ENCODE measurements around the gene CFAP206. TPM values are rescaled to one million over a fixed set of nuclear protein-coding genes. Genes with fewer than 3 reads are reported as not detected.
A peak's percentile ranks its signal among the peaks of the same experiment; 100 is the strongest.

The CFAP206 gene
- total and polyA plus RNA-seq, 2 experiments from 2014 or later: not detected

- Histone ChIP-seq H3K4me3 (no peak overlapping the region), H3K27ac (no peak overlapping the region), H3K9ac (no peak overlapping the region), H3K27me3 (replicated peaks; ENCODE audit: insufficient read depth) (no peaks in the 10 kb centered on the region), H3K9me2 (ENCODE audit: insufficient read depth) (no peaks in the 10 kb centered on the region), H4K20me1 (ENCODE audit: insufficient read depth) (no peaks in the 10 kb centered on the region), H3K9me3 (ENCODE audit: low read depth) (no peaks in the 10 kb centered on the region), H3K4me2 (ENCODE audit: unreplicated experiment) (no peak overlapping the region), H2AFZ (no peak overlapping the region), H3F3A (ENCODE audit: insufficient read depth) (no peaks in the 10 kb centered on the region), H3K4me1 (ENCODE audit: insufficient read depth) (no peaks in the 10 kb centered on the region), H3K79me2 (ENCODE audit: insufficient read depth) (no peaks in the 10 kb centered on the region), H3K36me3 (ENCODE audit: low read depth) (no peaks in the 10 kb centered on the region)
- 83 to 89% methylated on average over 5 of the region's 5 CpGs for WGBS, 2 experiments (ENCODE audit: low coverage in 1 of 2, low lambda C conversion rate in 2 of 2, missing lambda C conversion rate in 2 of 2)
- no peak for DNase-seq
- TF ChIP-seq EZH2phosphoT487 (IDR thresholded peaks at IDR 0.05; ENCODE audit: insufficient read depth, low read depth) (no peak), EZH2 (IDR thresholded peaks at IDR 0.05; ENCODE audit: insufficient read depth, poor library complexity, severe bottlenecking) (no peak)
- in situ Hi-C loops (cut with MboI): no loop called here
These were observed 24.9 kb upstream of the CFAP206 start for GRCh38 chr6:87382861-87383260.

GRCh38 chr6:87384038-87384437 is 23.7 kb upstream of the CFAP206 start:
- Histone ChIP-seq H3K27ac (no peak overlapping the region), H3K4me3 (no peak overlapping the region), H3K9me3 (ENCODE audit: low read depth) (no peaks in the 10 kb centered on the region), H3F3A (ENCODE audit: insufficient read depth) (no peaks in the 10 kb centered on the region), H3K79me2 (ENCODE audit: insufficient read depth) (no peaks in the 10 kb centered on the region), H3K4me1 (ENCODE audit: insufficient read depth) (no peaks in the 10 kb centered on the region), H2AFZ (no peak overlapping the region), H3K27me3 (replicated peaks; ENCODE audit: insufficient read depth) (no peaks in the 10 kb centered on the region), H4K20me1 (ENCODE audit: insufficient read depth) (no peaks in the 10 kb centered on the region), H3K4me2 (ENCODE audit: unreplicated experiment) (no peak overlapping the region), H3K9ac (no peak overlapping the region), H3K36me3 (ENCODE audit: low read depth) (no peaks in the 10 kb centered on the region), H3K9me2 (ENCODE audit: insufficient read depth) (no peaks in the 10 kb centered on the region)
- WGBS, 2 experiments (ENCODE audit: low coverage in 1 of 2, low lambda C conversion rate in 2 of 2, missing lambda C conversion rate in 2 of 2): 64 to 73% methylated on average over 1 of the region's 1 CpG
- DNase-seq: no peak
- in situ Hi-C loops (cut with MboI): no loop called here
- TF ChIP-seq EZH2 (IDR thresholded peaks at IDR 0.05; ENCODE audit: insufficient read depth, poor library complexity, severe bottlenecking) (no peak), EZH2phosphoT487 (IDR thresholded peaks at IDR 0.05; ENCODE audit: insufficient read depth, low read depth) (no peak)

GRCh38 chr6:87384449-87384848 is 23.3 kb upstream of the CFAP206 start:
- Histone ChIP-seq H4K20me1 (ENCODE audit: insufficient read depth) (no peaks in the 10 kb centered on the region), H3K79me2 (ENCODE audit: insufficient read depth) (no peaks in the 10 kb centered on the region), H3K9ac (no peak overlapping the region), H3K9me2 (ENCODE audit: insufficient read depth) (no peaks in the 10 kb centered on the region), H3K4me3 (no peak overlapping the region), H3K9me3 (ENCODE audit: low read depth) (no peaks in the 10 kb centered on the region), H3K4me1 (ENCODE audit: insufficient read depth) (no peaks in the 10 kb centered on the region), H3K27ac (no peak overlapping the region), H2AFZ (no peak overlapping the region), H3K36me3 (ENCODE audit: low read depth) (no peaks in the 10 kb centered on the region), H3F3A (ENCODE audit: insufficient read depth) (no peaks in the 10 kb centered on the region), H3K4me2 (ENCODE audit: unreplicated experiment) (no peak overlapping the region), H3K27me3 (replicated peaks; ENCODE audit: insufficient read depth) (no peaks in the 10 kb centered on the region)
- no peak for DNase-seq
- TF ChIP-seq EZH2 (IDR thresholded peaks at IDR 0.05; ENCODE audit: insufficient read depth, poor library complexity, severe bottlenecking) (no peak), EZH2phosphoT487 (IDR thresholded peaks at IDR 0.05; ENCODE audit: insufficient read depth, low read depth) (no peak)
- 96% methylated on average over 3 of the region's 3 CpGs for WGBS, 2 experiments (ENCODE audit: low coverage in 1 of 2, low lambda C conversion rate in 2 of 2, missing lambda C conversion rate in 2 of 2)
- in situ Hi-C loops (cut with MboI): no loop called here

- no peak overlapping the region for H3K27ac ChIP-seq
- H4K20me1 ChIP-seq (ENCODE audit: insufficient read depth): no peaks in the 10 kb centered on the region
- H2AFZ ChIP-seq: no peak overlapping the region
- no peaks in the 10 kb centered on the region for H3K79me2 ChIP-seq (ENCODE audit: insufficient read depth)
- DNase-seq: peak; percentile 51
- H3K4me2 ChIP-seq (ENCODE audit: unreplicated experiment): no peak overlapping the region
- no peaks in the 10 kb centered on the region for H3K4me1 ChIP-seq (ENCODE audit: insufficient read depth)
- no peak overlapping the region for H3K9ac ChIP-seq
- no peaks in the 10 kb centered on the region for H3K36me3 ChIP-seq (ENCODE audit: low read depth)
- no peaks in the 10 kb centered on the region for H3K9me3 ChIP-seq (ENCODE audit: low read depth)
- no peak for TF ChIP-seq EZH2 (IDR thresholded peaks at IDR 0.05; ENCODE audit: insufficient read depth, poor library complexity, severe bottlenecking)
- no peak for TF ChIP-seq EZH2phosphoT487 (IDR thresholded peaks at IDR 0.05; ENCODE audit: insufficient read depth, low read depth)
- in situ Hi-C loops (cut with MboI): no loop called here
- no peaks in the 10 kb centered on the region for H3K9me2 ChIP-seq (ENCODE audit: insufficient read depth)
- no peak overlapping the region for H3K4me3 ChIP-seq
- no peaks in the 10 kb centered on the region for H3K27me3 ChIP-seq (replicated peaks; ENCODE audit: insufficient read depth)
- no peaks in the 10 kb centered on the region for H3F3A ChIP-seq (ENCODE audit: insufficient read depth)
- WGBS, 2 experiments (ENCODE audit: low coverage in 1 of 2, low lambda C conversion rate in 2 of 2, missing lambda C conversion rate in 2 of 2): 34 to 35% methylated on average over 3 of the region's 3 CpGs
These were observed 16.4 kb upstream of the CFAP206 start for GRCh38 chr6:87391334-87391733.

DNA sequence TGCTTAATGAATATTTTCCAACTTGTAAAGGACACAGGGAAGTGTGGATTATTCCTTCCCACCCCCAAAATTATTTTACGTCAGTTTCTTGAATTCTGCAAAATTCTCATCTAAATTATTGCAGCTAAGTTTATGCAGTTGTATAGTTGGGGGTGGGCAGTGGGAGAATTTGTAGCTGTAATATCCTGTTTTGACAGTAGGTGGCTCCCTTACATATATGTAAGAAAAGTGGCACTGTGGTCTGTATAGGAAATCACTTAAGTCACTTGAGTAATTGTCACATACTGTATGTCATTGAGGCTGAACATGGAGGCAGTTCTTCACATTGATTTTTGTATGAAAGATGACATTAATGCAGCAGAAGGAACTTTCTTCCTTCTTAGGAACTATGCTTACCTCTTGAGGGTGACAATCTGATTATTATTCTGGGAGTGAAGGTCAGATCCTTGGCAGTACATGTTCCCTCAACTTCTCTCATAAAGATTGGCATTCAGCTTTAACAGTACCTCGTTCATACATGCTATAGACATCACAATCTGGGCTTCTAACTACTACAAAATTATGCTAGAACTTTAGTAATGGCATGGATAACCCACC is 14.6 kb upstream of the CFAP206 start:
- in situ Hi-C loops (cut with MboI): no loop called here
- WGBS, 2 experiments (ENCODE audit: low coverage in 1 of 2, low lambda C conversion rate in 2 of 2, missing lambda C conversion rate in 2 of 2): 0 to 4% methylated on average over 2 of the region's 2 CpGs
- Histone ChIP-seq H4K20me1 (ENCODE audit: insufficient read depth) (no peaks in the 10 kb centered on the region), H3K4me2 (ENCODE audit: unreplicated experiment) (no peak overlapping the region), H3K9me2 (ENCODE audit: insufficient read depth) (no peaks in the 10 kb centered on the region), H3K27me3 (replicated peaks; ENCODE audit: insufficient read depth) (no peaks in the 10 kb centered on the region), H3F3A (ENCODE audit: insufficient read depth) (no peaks in the 10 kb centered on the region), H3K9ac (no peak overlapping the region), H2AFZ (no peak overlapping the region), H3K36me3 (ENCODE audit: low read depth) (no peaks in the 10 kb centered on the region), H3K9me3 (ENCODE audit: low read depth) (no peaks in the 10 kb centered on the region), H3K27ac (no peak overlapping the region), H3K79me2 (ENCODE audit: insufficient read depth) (no peaks in the 10 kb centered on the region), H3K4me1 (ENCODE audit: insufficient read depth) (no peaks in the 10 kb centered on the region), H3K4me3 (no peak overlapping the region)
- TF ChIP-seq EZH2phosphoT487 (IDR thresholded peaks at IDR 0.05; ENCODE audit: insufficient read depth, low read depth) (no peak), EZH2 (IDR thresholded peaks at IDR 0.05; ENCODE audit: insufficient read depth, poor library complexity, severe bottlenecking) (no peak)
- peak; percentile 74 for DNase-seq

Data from GM23248 (cell line).